MG63 (cell line): ENCODE results near the gene SYNGR3. TPM values are rescaled to one million over a fixed set of nuclear protein-coding genes. Genes with fewer than 3 reads are reported as not detected.

Experiments used
- DNase-seq: peaks from one replicate; pipeline ENCODE4 v3.0.0-alpha.2; 2020
- H3K27me3 ChIP-seq: fragments of 250-450 bp; sonication (Bioruptor Pico); 2 replicates; pipeline ENCODE4 v1.5.1; 2020; ENCODE audit warnings: mild to moderate bottlenecking, moderate library complexity
- H3K36me3 ChIP-seq: fragments of 250-450 bp; sonication (Bioruptor Pico); 2 replicates; pipeline ENCODE4 v1.5.1; 2020; ENCODE audit warnings: mild to moderate bottlenecking, moderate library complexity
- H3K4me3 ChIP-seq: fragments of 250-450 bp; sonication (Bioruptor Pico); 2 replicates; pipeline ENCODE4 v1.5.1; 2020; ENCODE audit warnings: mild to moderate bottlenecking, moderate library complexity
- H3K9me3 ChIP-seq: fragments of 250-450 bp; sonication (Bioruptor Pico); 2 replicates; pipeline ENCODE4 v1.5.1; 2020; ENCODE audit warnings: mild to moderate bottlenecking, moderate library complexity
- total RNA-seq: library from RNA; depleted of rRNA; stranded (reverse); fragments of >200 nt; shearing (Covaris generic); gene quantifications from 2 replicates; pipeline ENCODE4 v1.2.3, GENCODE V29; 2014; ENCODE audit warnings: low replicate concordance; rRNA removed

SYNGR3 gene
- total RNA-seq, 1 experiment from 2014 or later, result 0.07 TPM

DNA sequence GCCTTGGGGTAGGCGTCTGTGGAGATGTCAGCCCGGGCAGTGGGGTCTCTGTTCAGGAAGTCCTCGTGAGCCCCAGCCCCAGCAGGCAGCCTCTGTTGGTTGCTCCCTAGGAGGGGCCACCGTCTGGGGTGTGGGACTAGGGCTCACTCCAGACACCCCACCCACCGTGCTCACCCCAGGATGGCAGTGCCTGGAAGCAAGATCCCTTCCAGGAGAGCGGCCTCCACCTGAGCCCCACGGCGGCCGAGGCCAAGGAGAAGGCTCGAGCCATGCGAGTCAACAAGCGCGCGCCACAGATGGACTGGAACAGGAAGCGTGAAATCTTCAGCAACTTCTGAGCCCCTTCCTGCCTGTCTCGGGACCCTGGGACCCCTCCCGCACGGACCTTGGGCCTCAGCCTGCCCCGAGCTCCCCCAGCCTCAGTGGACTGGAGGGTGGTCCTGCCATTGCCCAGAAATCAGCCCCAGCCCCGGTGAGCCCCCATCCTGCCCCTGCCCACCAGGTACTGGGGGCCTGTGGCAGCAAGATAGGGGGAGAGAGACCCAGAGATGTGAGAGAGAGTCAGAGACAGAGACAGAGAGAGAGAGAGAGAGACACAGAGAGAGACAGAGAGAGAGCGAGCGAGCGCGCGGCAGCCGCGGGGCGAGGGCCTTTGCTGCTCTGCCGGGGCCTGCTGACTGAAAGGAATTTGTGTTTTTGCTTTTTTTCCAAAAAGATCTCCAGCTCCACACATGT, 48.0 kb downstream of the SYNGR3 start:
- DNase-seq, result no peak
- no peaks in the 10 kb centered on the region for H3K36me3 ChIP-seq
- no peaks in the 10 kb centered on the region for H3K9me3 ChIP-seq
- H3K27me3 ChIP-seq, result no peaks in the 10 kb centered on the region
- no peak overlapping the region for H3K4me3 ChIP-seq

DNA sequence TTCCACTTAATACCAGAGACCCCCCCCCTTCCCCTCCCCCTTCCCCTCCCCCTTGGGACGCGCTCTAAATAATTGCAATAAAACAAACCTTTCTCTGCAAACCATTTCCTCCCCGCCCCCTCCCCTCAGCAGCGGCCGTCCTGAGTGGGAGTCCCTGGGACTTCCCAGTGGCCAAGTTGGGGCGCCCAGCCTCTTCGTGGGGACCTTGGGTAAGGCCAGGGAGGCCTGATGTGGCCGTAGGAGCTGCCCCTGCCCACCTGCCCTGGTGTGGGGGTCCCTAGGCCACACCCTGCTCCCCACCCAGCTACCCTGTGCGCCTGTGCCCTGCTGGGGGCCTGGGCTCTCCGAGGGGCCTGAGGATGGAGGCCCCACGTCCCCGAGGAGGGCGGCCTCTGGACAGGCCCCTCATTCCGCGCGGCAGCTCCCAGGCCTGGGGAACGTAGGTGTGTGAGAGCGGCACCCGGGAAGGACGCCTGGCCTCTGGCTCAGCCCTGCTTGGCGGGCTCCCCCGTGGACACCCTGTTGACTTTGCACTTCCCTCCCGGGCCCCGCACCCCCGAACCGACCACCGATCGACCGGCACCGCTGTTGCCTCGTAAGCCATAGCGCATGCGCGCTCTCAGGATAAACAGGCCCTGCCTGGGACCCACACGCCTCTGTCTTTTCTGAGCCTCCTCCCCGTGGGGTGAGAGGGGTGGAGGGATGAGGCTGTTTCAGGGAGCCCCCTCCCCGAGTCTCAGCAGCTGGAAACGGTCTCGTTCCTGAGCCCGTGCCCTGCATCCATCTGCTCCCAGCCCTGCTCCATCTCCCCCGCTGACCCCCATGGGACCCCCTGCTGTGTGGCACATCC, 48.8 kb downstream of the SYNGR3 start:
- H3K27me3 ChIP-seq, result no peaks in the 10 kb centered on the region
- H3K4me3 ChIP-seq, result no peak overlapping the region
- DNase-seq, result no peak
- H3K9me3 ChIP-seq, result no peaks in the 10 kb centered on the region
- H3K36me3 ChIP-seq, result peaks cover 4% of the 10 kb centered on the region; the same call in 1 of the 2 replicates

DNA sequence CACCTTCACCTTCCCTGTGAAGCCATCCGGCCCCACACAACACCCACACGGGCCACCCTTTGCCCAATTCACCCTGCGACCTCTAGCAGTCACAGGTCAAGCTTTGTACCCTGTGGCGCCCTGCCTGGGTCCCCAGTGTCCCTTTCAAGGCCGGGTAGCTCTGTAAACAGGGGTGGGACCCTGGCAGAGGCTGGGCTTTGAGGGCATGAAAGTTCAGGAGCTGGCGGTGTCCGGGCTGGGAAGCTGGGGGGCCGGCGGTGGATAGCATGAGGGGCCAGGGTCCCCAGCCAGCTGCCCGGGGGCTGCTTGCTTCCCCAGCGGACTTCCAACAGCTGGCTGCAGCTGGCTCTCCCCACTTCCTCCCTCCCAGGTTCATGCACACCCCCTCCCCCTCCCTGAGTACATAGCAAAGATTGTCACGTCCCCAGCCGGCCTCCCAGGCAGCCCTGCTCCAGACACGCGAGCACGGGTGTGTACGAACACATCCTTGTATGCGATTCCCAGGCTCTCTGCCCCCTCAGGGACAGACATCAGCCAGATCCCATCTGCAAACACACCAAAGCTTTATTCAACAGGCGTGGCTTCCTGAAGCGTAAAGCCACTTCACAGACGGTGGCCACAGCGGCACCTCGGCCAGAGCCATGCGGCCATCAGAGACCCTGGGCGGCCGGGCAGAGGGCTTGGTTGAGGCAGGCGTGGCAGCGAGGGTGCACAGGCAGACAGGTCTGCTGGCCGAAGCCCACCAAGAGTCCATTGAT, 49.7 kb downstream of the SYNGR3 start:
- Histone ChIP-seq H3K36me3 (peaks cover 6% of the 10 kb centered on the region), H3K9me3 (no peaks in the 10 kb centered on the region), H3K27me3 (no peaks in the 10 kb centered on the region), H3K4me3 (no peak overlapping the region)
- DNase-seq, result no peak

DNA sequence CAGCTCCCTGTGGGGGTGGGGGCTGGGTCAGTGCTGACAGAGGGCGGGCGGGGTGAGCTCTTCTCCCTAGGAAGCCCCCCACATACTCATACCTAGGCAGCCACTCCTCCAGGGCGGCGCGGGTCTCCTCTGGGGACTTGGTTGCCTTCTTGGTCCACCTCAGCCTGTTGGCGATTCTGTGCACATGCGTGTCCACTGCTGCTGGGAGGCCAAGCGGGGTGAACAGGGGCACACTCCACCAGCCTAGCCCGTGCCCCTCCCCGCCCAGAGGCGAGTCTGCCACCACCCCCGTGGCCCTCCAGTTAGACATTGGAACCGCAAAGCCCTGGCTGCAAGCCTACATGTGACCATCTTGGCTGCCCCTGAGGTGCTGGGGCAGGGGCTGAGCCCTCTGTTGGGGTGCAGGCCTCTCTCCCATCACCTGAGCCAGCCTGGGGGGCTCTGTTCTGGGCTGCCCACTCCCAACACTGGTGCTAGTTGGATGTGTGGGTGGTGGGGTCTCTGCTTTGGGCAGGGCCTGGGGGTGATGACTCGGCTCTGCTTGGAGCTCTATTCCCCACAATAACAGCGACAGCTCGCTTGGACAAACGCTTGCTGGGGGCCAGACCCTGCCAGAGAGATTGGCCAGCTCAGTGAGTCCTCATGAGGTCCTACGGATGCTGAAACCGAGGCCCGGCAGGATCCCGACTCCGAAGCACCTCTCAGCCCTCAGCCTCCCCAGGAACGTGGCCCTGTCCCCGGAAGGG, 50.4 kb downstream of the SYNGR3 start:
- Histone ChIP-seq H3K9me3 (no peaks in the 10 kb centered on the region), H3K36me3 (peaks cover 11% of the 10 kb centered on the region), H3K27me3 (no peaks in the 10 kb centered on the region), H3K4me3 (no peak overlapping the region)
- no peak for DNase-seq

DNA sequence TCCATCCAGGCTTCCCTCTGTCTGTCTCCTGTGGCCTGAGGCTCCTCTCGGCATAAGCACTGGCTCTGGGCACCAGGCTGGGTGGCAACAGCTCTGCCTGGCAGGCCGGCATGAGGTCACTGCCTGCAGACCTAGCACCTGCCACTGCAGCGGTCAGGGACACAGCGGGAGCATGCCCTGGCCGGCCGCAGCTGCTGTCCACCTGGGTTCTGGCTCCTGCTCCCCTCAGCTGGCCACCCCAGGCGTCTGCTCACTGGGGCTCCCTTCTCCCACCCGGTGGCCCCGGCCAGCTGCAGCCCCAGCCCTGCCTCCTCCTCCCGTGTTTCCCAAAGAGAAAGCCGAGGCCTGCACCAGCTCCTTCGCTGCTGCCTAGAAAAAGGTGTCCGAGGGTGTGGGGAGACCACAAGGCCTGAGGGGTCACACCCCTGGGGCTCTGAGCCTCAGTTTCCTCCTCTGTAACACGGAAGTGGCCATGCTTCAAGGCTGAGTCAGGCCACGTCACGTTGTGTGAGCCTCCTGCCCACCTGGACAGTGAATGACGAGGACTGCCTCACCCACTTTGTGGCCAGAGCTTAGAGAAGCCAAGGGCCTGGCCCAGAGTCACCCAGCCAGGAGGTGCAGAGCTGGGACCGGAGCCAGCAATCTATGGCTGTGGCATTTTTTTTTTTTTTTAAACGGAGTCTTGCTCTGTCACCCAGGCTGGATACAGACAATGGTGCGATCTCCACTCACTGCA, 51.2 kb downstream of the SYNGR3 start:
- DNase-seq, result no peak
- Histone ChIP-seq H3K36me3 (peaks cover 16% of the 10 kb centered on the region), H3K4me3 (no peak overlapping the region), H3K9me3 (no peaks in the 10 kb centered on the region), H3K27me3 (no peaks in the 10 kb centered on the region)

DNA sequence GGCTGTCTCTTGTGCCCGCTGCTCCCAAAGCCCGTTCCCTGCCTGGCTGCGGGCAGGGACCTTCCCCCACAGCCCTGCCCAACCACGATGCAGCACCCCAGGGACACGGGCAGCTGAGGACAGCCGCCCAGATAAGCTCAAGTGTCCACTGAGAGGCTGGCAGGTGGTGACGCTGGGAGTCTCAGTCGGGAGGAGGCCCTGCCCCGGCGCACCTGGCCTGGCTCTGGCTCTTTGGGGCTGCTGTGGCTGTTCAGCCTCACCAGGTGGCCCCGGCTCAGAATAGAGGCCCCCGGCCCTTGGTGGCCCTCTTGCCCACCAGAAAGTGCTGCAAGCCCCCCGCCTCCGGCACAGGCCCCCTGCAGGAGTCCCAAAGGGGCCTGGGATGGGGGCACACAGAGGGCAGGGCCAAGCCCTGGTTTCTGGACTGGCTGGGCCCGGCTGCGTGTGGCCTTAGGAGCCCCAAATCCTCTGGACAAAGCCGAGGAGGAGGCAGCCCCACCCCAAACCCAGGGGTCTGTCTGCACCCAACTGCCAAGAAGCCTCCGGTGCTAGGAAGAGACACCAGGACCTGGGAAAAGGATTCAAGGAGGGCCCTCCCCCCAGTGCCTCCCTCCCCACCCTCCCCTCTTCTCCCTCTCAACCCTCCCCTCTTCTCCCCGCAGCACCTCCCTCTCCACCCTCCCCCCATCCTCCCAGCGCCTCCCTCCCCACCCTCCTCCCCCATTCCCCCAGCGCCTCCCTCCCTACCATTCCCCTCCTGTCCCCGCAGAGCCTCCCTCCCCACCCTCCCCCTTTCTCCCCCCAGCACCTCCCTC, 52.6 kb downstream of the SYNGR3 start:
- no peaks in the 10 kb centered on the region for H3K27me3 ChIP-seq
- H3K4me3 ChIP-seq, result no peak overlapping the region
- DNase-seq, result no peak
- H3K36me3 ChIP-seq, result peaks cover 16% of the 10 kb centered on the region
- H3K9me3 ChIP-seq, result no peaks in the 10 kb centered on the region

DNA sequence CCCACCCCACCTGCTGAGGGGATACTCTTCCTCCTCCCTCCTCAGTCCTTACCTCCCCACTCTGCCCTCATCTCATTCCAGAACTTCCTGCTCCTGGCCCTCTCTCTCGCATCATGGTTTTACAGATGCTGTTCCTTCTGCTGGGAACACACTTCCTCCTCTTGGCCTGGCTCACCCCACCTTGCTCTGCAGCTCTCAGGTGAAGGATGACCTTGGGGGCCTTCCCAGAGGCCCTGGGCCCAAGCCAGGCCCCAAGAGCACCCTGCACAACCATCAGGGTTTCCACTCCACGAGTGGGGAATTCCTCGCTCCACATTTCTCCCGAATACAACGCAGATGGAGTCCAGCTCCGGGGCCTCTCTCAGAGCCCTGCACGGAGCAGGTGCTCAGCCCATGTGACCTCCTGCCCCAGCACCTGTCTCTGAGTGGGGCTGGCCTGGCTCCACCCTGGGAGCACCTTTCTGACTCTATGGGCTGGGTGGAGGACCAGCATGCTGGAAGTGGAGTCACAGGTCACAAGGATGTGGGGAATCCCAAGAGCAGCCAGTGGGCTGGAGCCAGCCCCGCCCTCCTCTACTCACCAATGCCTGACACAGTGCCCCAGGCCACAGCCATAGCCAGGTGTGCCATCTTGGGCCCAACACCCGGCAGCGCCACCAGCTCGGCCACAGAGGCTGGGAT, 53.4 kb downstream of the SYNGR3 start:
- Histone ChIP-seq H3K9me3 (no peaks in the 10 kb centered on the region), H3K36me3 (peaks cover 16% of the 10 kb centered on the region), H3K4me3 (no peak overlapping the region), H3K27me3 (no peaks in the 10 kb centered on the region)
- DNase-seq, result no peak

Other genes with a start within 250 kb of the SYNGR3 start
- gene NME3, start 218.4 kb upstream of the SYNGR3 start, total RNA-seq, result 0.46 TPM in 1 of 2 replicates, not detected in the other
- 3.3 and 6.6 TPM in 2 replicates for gene EME2, start 217.2 kb upstream of the SYNGR3 start, total RNA-seq
- 225 and 308 TPM in 2 replicates for gene MRPS34, start 216.8 kb upstream of the SYNGR3 start, total RNA-seq
- 34.3 and 40.3 TPM in 2 replicates for gene SPSB3, start 207.4 kb upstream of the SYNGR3 start, total RNA-seq
- gene NUBP2, start 207.0 kb upstream of the SYNGR3 start, total RNA-seq, result 156 and 163 TPM in 2 replicates
- gene IGFALS, start 196.3 kb upstream of the SYNGR3 start, total RNA-seq, result not detected in 2 replicates
- gene HAGH, start 163.1 kb upstream of the SYNGR3 start, total RNA-seq, result 120 and 186 TPM in 2 replicates
- gene FAHD1, start 162.8 kb upstream of the SYNGR3 start, total RNA-seq, result 33.4 and 35.4 TPM in 2 replicates
- 21.6 and 71.1 TPM in 2 replicates for gene MEIOB, start 117.8 kb upstream of the SYNGR3 start, total RNA-seq
- not detected in 2 replicates for gene HS3ST6, start 71.6 kb upstream of the SYNGR3 start, total RNA-seq
- 99.5 and 116 TPM in 2 replicates for gene MSRB1, start 46.8 kb upstream of the SYNGR3 start, total RNA-seq
- not detected in 2 replicates for gene RPL3L, start 35.3 kb upstream of the SYNGR3 start, total RNA-seq
- gene NDUFB10, start 30.4 kb upstream of the SYNGR3 start, total RNA-seq, result 406 and 819 TPM in 2 replicates
- 8,634 and 16,603 TPM in 2 replicates for gene RPS2, start 25.1 kb upstream of the SYNGR3 start, total RNA-seq
- not detected in 2 replicates for gene RNF151, start 23.1 kb upstream of the SYNGR3 start, total RNA-seq
- gene TBL3, start 17.9 kb upstream of the SYNGR3 start, total RNA-seq, result 75.4 and 134 TPM in 2 replicates
- not detected in 2 replicates for gene NOXO1, start 8.5 kb upstream of the SYNGR3 start, total RNA-seq
- 39.9 and 64.5 TPM in 2 replicates for gene GFER, start 5.8 kb upstream of the SYNGR3 start, total RNA-seq
- gene ZNF598, start 19.9 kb downstream of the SYNGR3 start, total RNA-seq, result 75.0 and 86.5 TPM in 2 replicates
- not detected in 2 replicates for gene NPW, start 29.8 kb downstream of the SYNGR3 start, total RNA-seq
- 15.9 and 19.0 TPM in 2 replicates for gene NHERF2, start 36.9 kb downstream of the SYNGR3 start, total RNA-seq
- 57.1 and 74.7 TPM in 2 replicates for gene NTHL1, start 57.9 kb downstream of the SYNGR3 start, total RNA-seq
- gene TSC2, start 58.0 kb downstream of the SYNGR3 start, total RNA-seq, result 24.1 and 64.4 TPM in 2 replicates
- 60.2 and 106 TPM in 2 replicates for gene PKD1, start 145.9 kb downstream of the SYNGR3 start, total RNA-seq
- not detected in 2 replicates for gene RAB26, start 158.7 kb downstream of the SYNGR3 start, total RNA-seq
- gene TRAF7, start 165.8 kb downstream of the SYNGR3 start, total RNA-seq, result 68.0 and 111 TPM in 2 replicates
- 0.02 and 1.0 TPM in 2 replicates for gene CASKIN1, start 206.6 kb downstream of the SYNGR3 start, total RNA-seq
- gene MLST8, start 215.5 kb downstream of the SYNGR3 start, total RNA-seq, result 29.0 and 42.6 TPM in 2 replicates
- 0.39 and 1.3 TPM in 2 replicates for gene BRICD5, start 220.9 kb downstream of the SYNGR3 start, total RNA-seq
- 31.7 and 43.8 TPM in 2 replicates for gene PGP, start 224.9 kb downstream of the SYNGR3 start, total RNA-seq
- 43.2 and 56.5 TPM in 2 replicates for gene E4F1, start 233.6 kb downstream of the SYNGR3 start, total RNA-seq
- gene DNASE1L2, start 246.5 kb downstream of the SYNGR3 start, total RNA-seq, result 0.39 and 2.0 TPM in 2 replicates